IMR-90 (cell line): ENCODE results near the gene DBI.

Source experiments
- BHLHE40 ChIP-seq: fragments of 150-350 bp; IDR thresholded peaks from 2 replicates; pipeline ENCODE4 v1.6.1; 2016; ENCODE audit warnings: mild to moderate bottlenecking, low read depth, low read length
- CTCF ChIP-seq: conservative IDR thresholded peaks from 2 replicates; pipeline ENCODE4 v1.5.1; 2012; ENCODE audit warnings: mild to moderate bottlenecking, low read depth, low read length, improper control_type of control experiment
- ELK1 ChIP-seq: fragments of 150-350 bp; IDR thresholded peaks from 2 replicates; pipeline ENCODE4 v1.6.1; 2016; ENCODE audit warnings: low read depth, mild to moderate bottlenecking, low read length, moderate library complexity, borderline replicate concordance
- MAZ ChIP-seq: IDR thresholded peaks from 2 replicates; pipeline ENCODE4 v1.6.1; 2012; ENCODE audit warnings: low read depth, mild to moderate bottlenecking, low read length, improper control_type of control experiment, moderate library complexity, borderline replicate concordance
- MXI1 ChIP-seq: IDR thresholded peaks from 2 replicates; pipeline ENCODE4 v1.6.1; 2012; ENCODE audit warnings: low read depth, mild to moderate bottlenecking, low read length, moderate library complexity, borderline replicate concordance
- POLR2A ChIP-seq: IDR thresholded peaks from 2 replicates; pipeline ENCODE4 v1.6.1; 2012; ENCODE audit warnings: mild to moderate bottlenecking, low read depth, low read length
- RCOR1 ChIP-seq: IDR thresholded peaks from 2 replicates; pipeline ENCODE4 v1.6.1; 2012; ENCODE audit warnings: mild to moderate bottlenecking, low read length, improper control_type of control experiment; ENCODE audit not compliant: insufficient replicate concordance
- USF2 ChIP-seq: fragments of 150-350 bp; IDR thresholded peaks from 2 replicates; pipeline ENCODE4 v1.6.1; 2017; ENCODE audit warnings: mild to moderate bottlenecking, antibody characterized with exemption, low read length, low read depth

GRCh38 chr2:119416299-119416923 lies 49.6 kb downstream of the DBI start:
- no peak for TF ChIP-seq USF2
- TF ChIP-seq CTCF = no peak
- no peak for TF ChIP-seq POLR2A
- TF ChIP-seq RCOR1 = no peak
- TF ChIP-seq MAZ = no peak
- no peak for TF ChIP-seq MXI1
- TF ChIP-seq ELK1 = no peak
- no peak for TF ChIP-seq BHLHE40
